OCI-LY3 (cell line): ENCODE data around the gene KBTBD13.

Experiments used
- H2AFZ ChIP-seq: fragments of 200-600, 300-600 bp; shearing (Covaris generic); 2 replicates; pipeline ENCODE4 v1.6.0; 2014; ENCODE audit warnings: antibody characterized with exemption, low read depth, low read length
- H3K27ac ChIP-seq: fragments of 200-600, 300-600 bp; sonication (generic); 2 replicates; pipeline ENCODE4 v1.5.1; 2014; ENCODE audit warnings: mild to moderate bottlenecking, low read length, moderate library complexity, mixed read lengths
- H3K27me3 ChIP-seq: fragments of 200-600, 300-600 bp; sonication (generic); 2 replicates; pipeline ENCODE4 v1.6.1; 2014; ENCODE audit warnings: low read depth, low read length, mixed read lengths
- H3K36me3 ChIP-seq: fragments of 200-600, 300-600 bp; sonication (generic); replicated peaks from 2 replicates; pipeline ENCODE3; 2014; ENCODE audit warnings: low read depth, low read length, mixed read lengths
- H3K4me1 ChIP-seq: fragments of 300-600, 200-600 bp; sonication (generic); 2 replicates; pipeline ENCODE4 v1.6.1; 2014; ENCODE audit warnings: low read length, mixed read lengths
- H3K4me2 ChIP-seq: fragments of 200-600, 300-600 bp; sonication (generic); 2 replicates; pipeline ENCODE4 v1.6.1; 2014; ENCODE audit warnings: low read length, mixed read lengths
- H3K4me3 ChIP-seq: fragments of 300-600, 200-600 bp; sonication (generic); 2 replicates; pipeline ENCODE4 v1.5.1; 2014; ENCODE audit warnings: antibody characterized with exemption, mild to moderate bottlenecking, low read length, moderate library complexity
- H3K79me2 ChIP-seq: fragments of 300-600, 200-600 bp; shearing (Covaris generic); 2 replicates; pipeline ENCODE4 v1.6.1; 2014; ENCODE audit warnings: mild to moderate bottlenecking, low read length, mixed read lengths
- H3K9ac ChIP-seq: fragments of 300-600, 200-600 bp; shearing (Covaris generic); 2 replicates; pipeline ENCODE4 v1.6.0; 2014; ENCODE audit warnings: mild to moderate bottlenecking, low read length, moderate library complexity
- H3K9me3 ChIP-seq: fragments of 200-600, 300-600 bp; shearing (Covaris generic); 2 replicates; pipeline ENCODE4 v1.6.1; 2014; ENCODE audit warnings: low read length, mixed read lengths; ENCODE audit not compliant: insufficient read depth
- H4K20me1 ChIP-seq: fragments of 200-600, 300-600 bp; sonication (generic); 2 replicates; pipeline ENCODE4 v1.6.1; 2016; ENCODE audit warnings: low read length, mixed read lengths; ENCODE audit not compliant: insufficient read depth
- EZH2phosphoT487 ChIP-seq: fragments of 200-600 bp; shearing (Covaris generic); IDR thresholded peaks from 2 replicates; pipeline ENCODE4 v1.6.1; 2018; ENCODE audit warnings: antibody characterized with exemption, mixed run types, low read depth
- TF ChIP-seq, protein P1 (sequence below): fragments of 200-600, 300-600 bp; sonication (generic); IDR thresholded peaks from 2 replicates; pipeline ENCODE4 v1.5.1; 2014; ENCODE audit warnings: antibody characterized with exemption, low read length, low read depth

Gene KBTBD13

DNA sequence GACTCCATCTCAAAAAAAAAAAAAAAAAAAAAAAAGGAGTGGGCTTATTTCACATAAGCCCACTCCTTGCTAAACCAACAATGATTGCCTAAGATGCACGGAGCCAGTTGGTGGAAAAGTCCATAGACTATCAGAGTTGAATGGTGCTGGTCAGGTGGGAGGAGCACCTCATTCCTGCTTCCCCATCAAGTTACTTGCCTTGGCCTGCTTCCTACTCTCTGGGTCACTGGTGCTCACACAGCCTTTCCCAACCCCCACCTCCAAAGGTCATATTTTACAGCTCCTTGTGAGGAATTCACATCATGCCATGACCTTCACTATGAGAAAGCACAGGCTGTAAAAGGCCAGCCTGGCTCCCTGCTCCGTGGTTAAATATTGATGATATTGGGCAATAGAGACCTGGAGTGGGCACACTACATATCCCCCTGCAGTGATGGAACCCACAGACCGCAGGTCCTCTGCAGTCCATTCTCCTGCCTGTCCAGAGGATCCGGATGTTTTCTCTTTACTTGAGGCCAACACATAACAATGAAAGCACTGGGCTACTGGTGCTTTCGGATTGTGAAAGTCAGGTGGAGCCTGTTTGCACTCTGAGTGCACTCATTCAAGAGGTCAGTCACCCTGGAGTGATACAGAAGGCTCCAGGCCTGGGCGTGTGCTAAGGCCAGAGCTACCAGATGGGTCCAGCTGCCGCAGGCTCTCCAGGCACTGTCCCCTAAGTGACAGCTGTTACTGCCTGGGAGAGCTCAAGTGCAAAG, 31.6 kb upstream of the KBTBD13 start, which contains the start of gene SLC51B:
Gene SLC51B (plus strand): TSS at position 664 of the 758 bp plus-strand sequence. CDS start 4,618 bp downstream, outside the sequence.
- no peak within 1 kb of the TSS for H3K27ac ChIP-seq
- no peaks in the 10 kb centered on the region for H3K36me3 ChIP-seq
- TF ChIP-seq, protein P1, sequence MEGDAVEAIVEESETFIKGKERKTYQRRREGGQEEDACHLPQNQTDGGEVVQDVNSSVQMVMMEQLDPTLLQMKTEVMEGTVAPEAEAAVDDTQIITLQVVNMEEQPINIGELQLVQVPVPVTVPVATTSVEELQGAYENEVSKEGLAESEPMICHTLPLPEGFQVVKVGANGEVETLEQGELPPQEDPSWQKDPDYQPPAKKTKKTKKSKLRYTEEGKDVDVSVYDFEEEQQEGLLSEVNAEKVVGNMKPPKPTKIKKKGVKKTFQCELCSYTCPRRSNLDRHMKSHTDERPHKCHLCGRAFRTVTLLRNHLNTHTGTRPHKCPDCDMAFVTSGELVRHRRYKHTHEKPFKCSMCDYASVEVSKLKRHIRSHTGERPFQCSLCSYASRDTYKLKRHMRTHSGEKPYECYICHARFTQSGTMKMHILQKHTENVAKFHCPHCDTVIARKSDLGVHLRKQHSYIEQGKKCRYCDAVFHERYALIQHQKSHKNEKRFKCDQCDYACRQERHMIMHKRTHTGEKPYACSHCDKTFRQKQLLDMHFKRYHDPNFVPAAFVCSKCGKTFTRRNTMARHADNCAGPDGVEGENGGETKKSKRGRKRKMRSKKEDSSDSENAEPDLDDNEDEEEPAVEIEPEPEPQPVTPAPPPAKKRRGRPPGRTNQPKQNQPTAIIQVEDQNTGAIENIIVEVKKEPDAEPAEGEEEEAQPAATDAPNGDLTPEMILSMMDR, result no peak
- TF ChIP-seq EZH2phosphoT487, result no peak
- H3K79me2 ChIP-seq, result no peaks in the 10 kb centered on the region
- H3K4me3 ChIP-seq, result no peak within 1 kb of the TSS
- H3K9me3 ChIP-seq, result no peaks in the 10 kb centered on the region
- H3K27me3 ChIP-seq, result no peaks in the 10 kb centered on the region
- peaks cover 10% of the 10 kb centered on the region for H3K4me1 ChIP-seq
- no peaks in the 10 kb centered on the region; the same call in 1 of the 2 replicates for H4K20me1 ChIP-seq
- H3K9ac ChIP-seq, result no peak within 1 kb of the TSS
- no peak within 1 kb of the TSS for H2AFZ ChIP-seq
- peak within 1 kb of the TSS; percentile 17; the same call in 1 of the 2 replicates for H3K4me2 ChIP-seq

DNA sequence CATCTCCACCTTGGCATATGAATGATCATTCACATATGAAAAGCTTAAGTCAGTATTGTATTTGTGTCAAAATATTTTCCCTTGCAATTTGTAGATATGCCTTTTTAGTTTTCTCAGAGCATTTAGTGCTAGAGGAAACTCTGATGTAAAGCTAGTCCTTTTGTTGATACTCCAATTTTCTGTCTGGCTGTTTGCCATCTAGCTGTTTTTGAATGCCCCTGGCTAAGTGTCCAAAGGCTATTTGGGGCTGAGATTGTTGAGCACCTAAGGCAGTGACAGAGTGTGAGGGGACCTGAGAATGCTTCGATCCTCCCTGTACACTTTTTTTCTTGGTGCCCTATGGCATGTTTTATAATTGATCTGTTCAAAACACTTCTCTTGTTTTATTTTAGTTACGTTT, 28.3 kb upstream of the KBTBD13 start:
- H3K4me2 ChIP-seq, result no peak overlapping the region
- TF ChIP-seq, protein P1, result no peak
- no peak for TF ChIP-seq EZH2phosphoT487
- H2AFZ ChIP-seq, result no peak overlapping the region
- no peaks in the 10 kb centered on the region for H3K36me3 ChIP-seq
- peaks cover 17% of the 10 kb centered on the region for H3K4me1 ChIP-seq
- no peaks in the 10 kb centered on the region for H3K27me3 ChIP-seq
- H3K27ac ChIP-seq, result no peak overlapping the region
- H4K20me1 ChIP-seq, result no peaks in the 10 kb centered on the region; the same call in 1 of the 2 replicates
- no peaks in the 10 kb centered on the region for H3K9me3 ChIP-seq
- no peak overlapping the region for H3K4me3 ChIP-seq
- H3K9ac ChIP-seq, result no peak overlapping the region
- no peaks in the 10 kb centered on the region for H3K79me2 ChIP-seq

DNA sequence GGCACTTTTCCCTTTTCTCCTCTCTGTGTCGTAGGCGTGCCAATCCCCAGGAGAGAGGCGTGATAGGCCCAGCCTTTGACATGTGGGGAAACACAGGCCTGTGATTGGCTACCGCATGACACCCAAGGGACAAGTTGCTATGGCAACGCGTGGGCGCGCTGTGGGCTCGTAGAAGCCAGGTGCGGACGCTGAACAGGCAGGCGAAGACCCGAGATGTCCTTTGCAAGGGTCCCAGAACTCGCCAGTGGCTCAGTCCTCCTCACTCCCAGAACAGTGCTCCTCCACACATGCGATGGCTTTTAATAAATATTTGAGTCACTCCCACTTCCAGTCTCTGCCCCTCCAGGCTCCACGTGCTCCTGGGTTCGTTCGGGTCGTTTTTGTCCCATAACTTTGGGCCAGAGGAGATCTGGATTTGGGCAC, 27.1 kb upstream of the KBTBD13 start:
- Histone ChIP-seq H3K4me3 (peak overlapping the region; percentile 70), H3K4me2 (peak overlapping the region; percentile 82), H2AFZ (peak overlapping the region; percentile 12; the same call in 1 of the 2 replicates), H4K20me1 (no peaks in the 10 kb centered on the region; the same call in 1 of the 2 replicates), H3K27ac (no peak overlapping the region), H3K4me1 (peaks cover 11% of the 10 kb centered on the region), H3K36me3 (no peaks in the 10 kb centered on the region), H3K27me3 (no peaks in the 10 kb centered on the region), H3K9me3 (no peaks in the 10 kb centered on the region), H3K79me2 (no peaks in the 10 kb centered on the region), H3K9ac (no peak overlapping the region)
- TF ChIP-seq, protein P1, result no peak
- TF ChIP-seq EZH2phosphoT487, result no peak

DNA sequence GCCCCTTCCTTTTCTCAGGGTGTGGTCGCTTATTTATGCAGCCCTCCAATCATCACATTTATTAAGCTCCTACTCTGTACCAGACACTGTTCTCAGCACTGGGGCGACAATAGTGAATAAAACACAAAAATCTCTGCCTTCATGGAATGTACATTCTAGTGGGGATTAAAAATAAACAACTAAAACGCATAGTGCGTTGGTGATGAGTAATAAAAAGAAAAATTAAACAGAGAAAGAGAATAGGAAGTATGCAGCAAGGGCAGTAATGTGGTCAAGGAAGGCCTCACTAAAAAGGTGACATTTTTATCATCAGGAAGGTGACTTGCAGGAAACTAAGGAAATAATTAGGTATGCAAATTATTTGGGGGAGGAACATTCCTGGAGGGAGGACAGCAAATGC, 26.3 kb upstream of the KBTBD13 start:
- no peak overlapping the region for H2AFZ ChIP-seq
- TF ChIP-seq EZH2phosphoT487, result no peak
- no peaks in the 10 kb centered on the region for H3K79me2 ChIP-seq
- no peak overlapping the region for H3K27ac ChIP-seq
- H3K4me1 ChIP-seq, result peaks cover 11% of the 10 kb centered on the region
- no peaks in the 10 kb centered on the region; the same call in 1 of the 2 replicates for H4K20me1 ChIP-seq
- H3K27me3 ChIP-seq, result no peaks in the 10 kb centered on the region
- no peaks in the 10 kb centered on the region for H3K9me3 ChIP-seq
- H3K9ac ChIP-seq, result no peak overlapping the region
- H3K36me3 ChIP-seq, result no peaks in the 10 kb centered on the region
- peak overlapping the region; percentile 70 for H3K4me3 ChIP-seq
- H3K4me2 ChIP-seq, result peak overlapping the region; percentile 82
